OCI-LY7 (cell line): ENCODE results near the gene SOX5. TPM values are rescaled to one million over a fixed set of nuclear protein-coding genes. Genes with fewer than 3 reads are reported as not detected.

Experiments used
- BruUV-seq: library from RNA; stranded (reverse); fragments of 400-500 nt; replicated peaks from 2 replicates; lab custom pipeline; 2021; lab: Mats Ljungman, UMichigan
- CTCF ChIA-PET: fragments of 300-600 bp; sonication (Branson Sonifier 250); formaldehyde crosslinking; loops from one replicate; lab custom pipeline; 2022; ENCODE audit warnings: antibody characterized with exemption; ENCODE audit not compliant: unreplicated experiment; lab: Charles Lee
- POLR2A ChIA-PET: fragments of 300-600 bp; sonication (Branson Sonifier 250); formaldehyde crosslinking; loops from one replicate; lab custom pipeline; 2022; ENCODE audit warnings: antibody characterized with exemption; lab: Charles Lee
- DNase-seq: peaks from one replicate; pipeline ENCODE4 v3.0.0-alpha.2; 2015; ENCODE audit warnings: low spot score
- H2AFZ ChIP-seq: fragments of 200-600 bp; sonication (generic), shearing (Covaris generic); 2 replicates; pipeline ENCODE4 v1.6.1; 2014; ENCODE audit warnings: mild to moderate bottlenecking, antibody characterized with exemption, low read length, moderate library complexity
- H3K27ac ChIP-seq: fragments of 200-600 bp; sonication (generic); 2 replicates; pipeline ENCODE4 v1.5.1; 2014; ENCODE audit warnings: mixed run types, low read depth, mild to moderate bottlenecking, moderate library complexity, low read length, inconsistent platforms; ENCODE audit not compliant: poor library complexity, severe bottlenecking
- H3K36me3 ChIP-seq: fragments of 200-600 bp; sonication (generic); 2 replicates; pipeline ENCODE4 v1.6.1; 2014; ENCODE audit warnings: mild to moderate bottlenecking, antibody characterized with exemption, low read length, moderate library complexity, mixed read lengths; ENCODE audit not compliant: insufficient read depth
- H3K4me1 ChIP-seq: fragments of 200-600 bp; sonication (generic); 2 replicates; pipeline ENCODE4 v1.5.1; 2014; ENCODE audit warnings: mild to moderate bottlenecking, low read length; ENCODE audit not compliant: insufficient read depth, poor library complexity, severe bottlenecking
- H3K4me2 ChIP-seq: fragments of 200-600 bp; sonication (generic); 2 replicates; pipeline ENCODE4 v1.6.1; 2014; ENCODE audit warnings: mild to moderate bottlenecking, low read length
- H3K4me3 ChIP-seq: fragments of 200-600 bp; sonication (generic); 2 replicates; pipeline ENCODE4 v1.5.1; 2014; ENCODE audit warnings: mild to moderate bottlenecking, low read depth, low read length; ENCODE audit not compliant: poor library complexity, severe bottlenecking
- H3K79me2 ChIP-seq: fragments of 200-600 bp; sonication (generic); 2 replicates; pipeline ENCODE4 v1.6.1; 2016; ENCODE audit warnings: low read depth, mild to moderate bottlenecking, low read length, moderate library complexity, mixed read lengths; ENCODE audit not compliant: insufficient read depth
- H3K9me2 ChIP-seq: fragments of 200-600 bp; sonication (generic); 2 replicates; pipeline ENCODE4 v1.6.1; 2016; ENCODE audit warnings: mild to moderate bottlenecking, low read length, mixed read lengths; ENCODE audit not compliant: insufficient read depth
- H3K9me3 ChIP-seq: fragments of 200-600 bp; sonication (generic); 2 replicates; pipeline ENCODE4 v1.6.1; 2014; ENCODE audit warnings: mild to moderate bottlenecking, mixed run types, low read length, mixed read lengths
- H4K20me1 ChIP-seq: fragments of 200-600 bp; sonication (generic); 2 replicates; pipeline ENCODE4 v1.6.1; 2014; ENCODE audit warnings: mild to moderate bottlenecking, antibody characterized with exemption, low read length, moderate library complexity, mixed read lengths; ENCODE audit not compliant: insufficient read depth
- CTCF ChIP-seq: fragments of 200-600 bp; sonication (generic); conservative IDR thresholded peaks from 2 replicates; pipeline ENCODE4 v1.5.1; 2014; ENCODE audit warnings: mild to moderate bottlenecking, antibody characterized with exemption, low read length, moderate library complexity, mixed read lengths
- EZH2phosphoT487 ChIP-seq: fragments of 200-600 bp; sonication (generic); IDR thresholded peaks from 2 replicates; pipeline ENCODE4 v1.6.1; 2018; ENCODE audit warnings: low read depth, borderline replicate concordance, mild to moderate bottlenecking, mixed run types, antibody characterized with exemption, low read length, moderate library complexity, mixed read lengths
- intact Hi-C: fragments of 100-400 bp; cut with micrococcal nuclease; formaldehyde crosslinking; loops from one replicate; pipeline ENCODE4 v1.10.0; 2022; ENCODE audit not compliant: unreplicated experiment
- total RNA-seq, 2 experiments: library from RNA; depleted of rRNA in 1 of 2; stranded (reverse); fragments of >200 nt in 1 of 2; shearing (Covaris generic) in 1 of 2; gene quantifications; 2 replicates each; pipeline ENCODE4 v1.2.3, GENCODE V29; 2014 to 2022

The SOX5 gene
- total RNA-seq, 2 experiments from 2014 or later: 0.16 TPM; not detected in 1

- H3K9me2 ChIP-seq: no peaks in the 10 kb centered on the region
- H3K4me3 ChIP-seq: no peak overlapping the region
- H3K27ac ChIP-seq: no peak overlapping the region
- H2AFZ ChIP-seq: no peak overlapping the region
- no peaks in the 10 kb centered on the region for H3K79me2 ChIP-seq
- ChIA-PET CTCF (no interaction called here), POLR2A (no interaction called here)
- H3K36me3 ChIP-seq: no peaks in the 10 kb centered on the region
- TF ChIP-seq EZH2phosphoT487 (no peak), CTCF (no peak)
- BruUV-seq: no TSS peak
- H3K4me1 ChIP-seq: no peaks in the 10 kb centered on the region
- intact Hi-C loops: no loop called here
- no peak overlapping the region for H3K4me2 ChIP-seq
- no peak for DNase-seq
- H4K20me1 ChIP-seq: no peaks in the 10 kb centered on the region
- H3K9me3 ChIP-seq: no peaks in the 10 kb centered on the region
Observed at GRCh38 chr12:23948291-23948690, 1.2 kb downstream of the SOX5 start.

GRCh38 chr12:23947395-23947794, 2.1 kb downstream of the SOX5 start:
- Histone ChIP-seq H3K4me3 (no peak overlapping the region), H3K36me3 (no peaks in the 10 kb centered on the region), H3K4me2 (no peak overlapping the region), H4K20me1 (peaks cover 2% of the 10 kb centered on the region; the same call in 1 of the 2 replicates), H3K9me3 (no peaks in the 10 kb centered on the region), H3K4me1 (no peaks in the 10 kb centered on the region), H3K9me2 (no peaks in the 10 kb centered on the region), H3K27ac (no peak overlapping the region), H2AFZ (no peak overlapping the region), H3K79me2 (no peaks in the 10 kb centered on the region)
- intact Hi-C loops: no loop called here
- POLR2A ChIA-PET: no interaction called here
- TF ChIP-seq CTCF (no peak), EZH2phosphoT487 (no peak)
- BruUV-seq: no TSS peak
- CTCF ChIA-PET: no interaction called here
- no peak for DNase-seq

GRCh38 chr12:23945249-23945648, 4.2 kb downstream of the SOX5 start:
- Histone ChIP-seq H3K9me2 (no peaks in the 10 kb centered on the region), H3K4me2 (no peak overlapping the region), H3K4me1 (no peaks in the 10 kb centered on the region), H2AFZ (no peak overlapping the region), H4K20me1 (peaks cover 3% of the 10 kb centered on the region; the same call in 1 of the 2 replicates), H3K79me2 (no peaks in the 10 kb centered on the region), H3K27ac (no peak overlapping the region), H3K36me3 (no peaks in the 10 kb centered on the region), H3K4me3 (no peak overlapping the region), H3K9me3 (no peaks in the 10 kb centered on the region)
- no peak for TF ChIP-seq CTCF
- TF ChIP-seq EZH2phosphoT487: no peak
- intact Hi-C loops: no loop called here
- DNase-seq: no peak
- CTCF ChIA-PET: no interaction called here
- POLR2A ChIA-PET: no interaction called here
- no TSS peak for BruUV-seq
